ENCODE measurements around the gene KRT40.
A peak's percentile ranks its signal among the peaks of the same experiment; 100 is the strongest.

The KRT40 gene

GRCh38 chr17:40984226-40984625 is at the start of gene KRT40:
TSS of gene KRT40 (minus strand) at chr17:40984326. CDS start at chr17:40984273, 53 bp downstream.
- Mint-ChIP-seq H3K4me1 (peaks cover 42% of the 10 kb centered on the region), H3K27ac (no peak within 1 kb of the TSS), H3K4me3 (peak within 1 kb of the TSS in 2 of 3 experiments; percentile 6 to 58), H3K27me3 (ENCODE audit: low read depth) (peaks cover 6% of the 10 kb centered on the region), H3K9me3 (no peaks in the 10 kb centered on the region), H3K36me3 (ENCODE audit: low read depth) (no peaks in the 10 kb centered on the region)
- TF ChIP-seq CTCF (IDR thresholded peaks at IDR 0.05; ENCODE audit: unreplicated experiment in 3 of 3) = no peak

GRCh38 chr17:41029633-41030245 is 45.6 kb upstream of the KRT40 start, which contains the start of gene KRTAP1-4:
TSS of gene KRTAP1-4 (minus strand) at chr17:41030195. CDS start at chr17:41030078, 117 bp downstream.
- Mint-ChIP-seq H3K27me3 (ENCODE audit: low read depth) (no peaks in the 10 kb centered on the region), H3K9me3 (no peaks in the 10 kb centered on the region), H3K4me3 (no peak within 1 kb of the TSS), H3K36me3 (ENCODE audit: low read depth) (no peaks in the 10 kb centered on the region), H3K4me1 (no peaks in the 10 kb centered on the region), H3K27ac (no peak within 1 kb of the TSS)
- TF ChIP-seq CTCF (IDR thresholded peaks at IDR 0.05; ENCODE audit: unreplicated experiment in 3 of 3) = no peak

GRCh38 chr17:41026715-41027471 is 42.8 kb upstream of the KRT40 start, which contains the start of gene KRTAP1-5:
TSS of gene KRTAP1-5 (minus strand) at chr17:41027208. CDS start at chr17:41027155, 53 bp downstream.
- TF ChIP-seq CTCF (IDR thresholded peaks at IDR 0.05; ENCODE audit: unreplicated experiment in 3 of 3) = no peak
- H3K36me3 Mint-ChIP-seq (ENCODE audit: low read depth) = no peaks in the 10 kb centered on the region

GRCh38 chr17:41024697-41025096 is 40.6 kb upstream of the KRT40 start:
- H3K27me3 Mint-ChIP-seq (ENCODE audit: low read depth) = no peaks in the 10 kb centered on the region
- peaks cover 8% of the 10 kb centered on the region for H3K9me3 Mint-ChIP-seq
- no peaks in the 10 kb centered on the region for H3K36me3 Mint-ChIP-seq (ENCODE audit: low read depth)
- no peaks in the 10 kb centered on the region for H3K4me1 Mint-ChIP-seq
- H3K27ac Mint-ChIP-seq = peak overlapping the region in 1 of 3 experiments; percentile 40
- TF ChIP-seq CTCF (IDR thresholded peaks at IDR 0.05; ENCODE audit: unreplicated experiment in 3 of 3) = no peak
- no peak overlapping the region for H3K4me3 Mint-ChIP-seq

More at GRCh38 chr17:41026715-41027471, 42.8 kb upstream of the KRT40 start, which contains the start of gene KRTAP1-5:
- H3K4me3 Mint-ChIP-seq = no peak within 1 kb of the TSS
- H3K27me3 Mint-ChIP-seq (ENCODE audit: low read depth) = no peaks in the 10 kb centered on the region
- H3K27ac Mint-ChIP-seq = no peak within 1 kb of the TSS
- H3K9me3 Mint-ChIP-seq = peaks cover 4% of the 10 kb centered on the region
- H3K4me1 Mint-ChIP-seq = no peaks in the 10 kb centered on the region

- no peak overlapping the region for H3K27ac Mint-ChIP-seq
- no peaks in the 10 kb centered on the region for H3K36me3 Mint-ChIP-seq (ENCODE audit: low read depth)
- H3K4me1 Mint-ChIP-seq = no peaks in the 10 kb centered on the region
- peaks cover 10% of the 10 kb centered on the region for H3K9me3 Mint-ChIP-seq
- H3K4me3 Mint-ChIP-seq = no peak overlapping the region
- H3K27me3 Mint-ChIP-seq (ENCODE audit: low read depth) = no peaks in the 10 kb centered on the region
- TF ChIP-seq CTCF (IDR thresholded peaks at IDR 0.05; ENCODE audit: unreplicated experiment in 3 of 3) = no peak
These were observed 36.2 kb upstream of the KRT40 start for GRCh38 chr17:41020336-41020735.
